B cell (primary cell): ENCODE results near the gene SYT2. TPM values are rescaled to one million over a fixed set of nuclear protein-coding genes. Genes with fewer than 3 reads are reported as not detected.

Experiments used
- ATAC-seq: fragments of 200-7000 bp; cut with Tn5 transposase; one replicate; pipeline ENCODE4 v1.10.0; 2021; ENCODE audit warnings: low read depth, mild to moderate bottlenecking, moderate number of reproducible peaks, moderate library complexity
- CTCF ChIA-PET: fragments of 350-600 bp; sonication (Branson Sonifier 250); formaldehyde crosslinking; loops from one replicate; lab custom pipeline; 2021; ENCODE audit warnings: antibody characterized with exemption, inconsistent platforms; lab: Charles Lee
- POLR2A ChIA-PET: fragments of 350-600 bp; sonication (Branson Sonifier 250); formaldehyde crosslinking; loops from one replicate; lab custom pipeline; 2021; ENCODE audit warnings: antibody characterized with exemption; lab: Charles Lee
- DNase-seq: peaks from one replicate; pipeline ENCODE4 v3.0.0; 2013
- H2AFZ ChIP-seq: 2 replicates; pipeline ENCODE4 v1.6.1; 2012; ENCODE audit warnings: mild to moderate bottlenecking, low read depth, low read length; ENCODE audit not compliant: insufficient read depth, poor library complexity, severe bottlenecking
- H3K27ac ChIP-seq, 2 donors: 1 replicate in 1 of 2; 2 replicates in 1 of 2; pipeline ENCODE4 v1.5.1; 2012 to 2013; ENCODE audit warnings: low read length in 2 of 2, mild to moderate bottlenecking in 2 of 2, moderate library complexity in 1 of 2
- H3K27me3 ChIP-seq, 4 experiments: fragments of 200-600 bp in 1 of 4; sonication (generic) in 1 of 4; replicated peaks in 1 of 4; 1 replicate in 2 of 4; 2 replicates in 2 of 4; pipeline versions ENCODE4 v1.6.1 to v1.7.0; 2013 to 2016; ENCODE audit warnings: low read length in 3 of 4, mild to moderate bottlenecking in 2 of 4, mixed read lengths in 1 of 4, moderate library complexity in 1 of 4; ENCODE audit not compliant: insufficient read depth in 4 of 4, control insufficient read depth in 3 of 4; ENCODE audit errors: control extremely low read depth in 1 of 4
- H3K36me3 ChIP-seq, 2 experiments: replicated peaks in 1 of 2; 1 replicate in 1 of 2; 2 replicates in 1 of 2; pipeline versions ENCODE4 v1.6.1 to v1.7.1; 2013; ENCODE audit warnings: low read length in 1 of 2; ENCODE audit not compliant: insufficient read depth in 2 of 2, control insufficient read depth in 1 of 2; ENCODE audit errors: control extremely low read depth in 1 of 2, extremely low read depth in 1 of 2
- H3K4me1 ChIP-seq, 2 donors: fragments of 200-600 bp in 1 of 2; sonication (generic) in 1 of 2; 1 replicate in 1 of 2; 2 replicates in 1 of 2; pipeline versions ENCODE4 v1.5.1 to v1.6.1; 2013 to 2017; ENCODE audit warnings: low read length in 2 of 2; ENCODE audit not compliant: control insufficient read depth in 2 of 2, insufficient read depth in 2 of 2
- H3K4me2 ChIP-seq: replicated peaks from 2 replicates; pipeline ENCODE3; 2012; ENCODE audit warnings: mild to moderate bottlenecking, low read depth, low read length; ENCODE audit not compliant: poor library complexity, severe bottlenecking
- H3K4me3 ChIP-seq, 5 experiments: fragments of 200-600 bp in 1 of 5; sonication (generic) in 1 of 5; 1 replicate in 3 of 5; 2 replicates in 2 of 5; pipeline versions ENCODE4 v1.5.1 to v1.7.0; 2011 to 2016; ENCODE audit warnings: low read length in 4 of 5, mild to moderate bottlenecking in 4 of 5, low read depth in 2 of 5, control low read depth in 1 of 5, moderate library complexity in 1 of 5; ENCODE audit not compliant: insufficient read depth in 1 of 5; ENCODE audit errors: control extremely low read depth in 1 of 5, extremely low read depth in 1 of 5
- H3K79me2 ChIP-seq: fragments of 200-600 bp; sonication (generic); one replicate; pipeline ENCODE4 v1.6.0; 2016; ENCODE audit warnings: low read length; ENCODE audit not compliant: control insufficient read depth, insufficient read depth
- H3K9ac ChIP-seq: fragments of 200-600 bp; sonication (generic); 2 replicates; pipeline ENCODE4 v1.6.1; 2017; ENCODE audit warnings: mild to moderate bottlenecking, low read length, moderate library complexity
- H3K9me3 ChIP-seq, 3 donors: one replicate each; pipeline versions ENCODE4 v1.6.1 to v1.7.1; 2013; ENCODE audit warnings: low read length in 2 of 3; ENCODE audit not compliant: control insufficient read depth in 2 of 3, insufficient read depth in 1 of 3; ENCODE audit errors: control extremely low read depth in 1 of 3
- H4K20me1 ChIP-seq: 2 replicates; pipeline ENCODE4 v1.6.0; 2012; ENCODE audit warnings: mild to moderate bottlenecking, low read length; ENCODE audit not compliant: insufficient read depth, control insufficient read depth, poor library complexity, severe bottlenecking
- H3K27ac Mint-ChIP-seq: one replicate; pipeline ENCODE4 v1.8.0; 2021; ENCODE audit warnings: mixed read lengths
- H3K27me3 Mint-ChIP-seq: one replicate; pipeline ENCODE4 v1.8.0; 2021; ENCODE audit warnings: mixed read lengths
- H3K4me1 Mint-ChIP-seq: one replicate; pipeline ENCODE4 v1.8.0; 2021; ENCODE audit warnings: mixed read lengths
- H3K4me3 Mint-ChIP-seq: one replicate; pipeline ENCODE4 v1.8.0; 2021; ENCODE audit warnings: mixed read lengths
- H3K9me3 Mint-ChIP-seq: one replicate; pipeline ENCODE4 v1.8.0; 2022; ENCODE audit warnings: mixed read lengths; ENCODE audit not compliant: insufficient read depth
- CTCF ChIP-seq: fragments of 200-600 bp; IDR thresholded peaks from one replicate; pipeline ENCODE4 v1.8.0; 2022; ENCODE audit warnings: antibody characterized with exemption, mild to moderate bottlenecking
- EZH2 ChIP-seq: IDR thresholded peaks from 2 replicates; pipeline ENCODE4 v1.6.1; 2012; ENCODE audit warnings: borderline replicate concordance, low read depth, mild to moderate bottlenecking, moderate library complexity, low read length; ENCODE audit not compliant: insufficient read depth, poor library complexity, severe bottlenecking
- WGBS: methylation state at CpG from one replicate; pipeline ENCODE4 v1.1.5; 2013; ENCODE audit warnings: missing lambda C conversion rate; ENCODE audit not compliant: insufficient coverage; 5-methylcytosine and 5-hydroxymethylcytosine counted together
- intact Hi-C: fragments of 100-400 bp; cut with micrococcal nuclease; formaldehyde crosslinking; loops from one replicate; pipeline ENCODE4 v1.10.0; 2022
- polyA plus RNA-seq: library from polyadenylated mRNA; depleted of rRNA; stranded (reverse); fragments of >200 nt; gene quantifications from 2 replicates; pipeline ENCODE4 v1.2.3, GENCODE V29; 2012
- total RNA-seq, 2 donors: library from RNA; stranded (reverse); fragments of 120-200 nt in 1 of 2; gene quantifications; 1 replicate in 1 of 2; 2 replicates in 1 of 2; pipeline versions ENCODE4 v1.2.3 to v1.2.4, GENCODE V29; 2013 to 2022

The SYT2 gene
- total and polyA plus RNA-seq, 2 donors (not counting 1 experiment from before 2014, with no cell fraction given) = not detected

GRCh38 chr1:202680586-202681352, 29.5 kb downstream of the SYT2 start:
- intact Hi-C loops = no loop called here
- H4K20me1 ChIP-seq = no peaks in the 10 kb centered on the region
- Mint-ChIP-seq H3K9me3 (no peaks in the 10 kb centered on the region), H3K27me3 (peaks cover 58% of the 10 kb centered on the region), H3K4me3 (no peak overlapping the region), H3K27ac (no peak overlapping the region), H3K4me1 (no peaks in the 10 kb centered on the region)
- H3K36me3 ChIP-seq = no peaks in the 10 kb centered on the region
- no peak overlapping the region for H3K27ac ChIP-seq
- no peak overlapping the region for H2AFZ ChIP-seq
- H3K9ac ChIP-seq = no peak overlapping the region
- DNase-seq (no peak), ATAC-seq (no peak)
- peaks cover 0 to 36% (median 9%) of the 10 kb centered on the region in 4 experiments for H3K27me3 ChIP-seq
- peaks cover 0 to 5% (median 3%) of the 10 kb centered on the region in 3 donors for H3K9me3 ChIP-seq
- no peak overlapping the region for H3K4me2 ChIP-seq
- POLR2A ChIA-PET = interaction anchor here (0.6 kb wide), 1 partner anchor 11 kb away, joined by 4 read pairs; no protein-coding TSS in a partner anchor
- no peaks in the 10 kb centered on the region for H3K79me2 ChIP-seq
- H3K4me3 ChIP-seq = no peak overlapping the region
- H3K4me1 ChIP-seq = no peaks in the 10 kb centered on the region
- TF ChIP-seq EZH2 (no peak), CTCF (no peak)
- CTCF ChIA-PET = no interaction called here
- no CpG with 5 or more reads among the region's 2 CpGs for WGBS

GRCh38 chr1:202679406-202680177, 30.7 kb downstream of the SYT2 start:
- H3K4me3 Mint-ChIP-seq = no peak overlapping the region
- H3K27me3 ChIP-seq = peaks cover 0 to 37% (median 9%) of the 10 kb centered on the region in 4 experiments
- H3K4me2 ChIP-seq = no peak overlapping the region
- H2AFZ ChIP-seq = no peak overlapping the region
- no peaks in the 10 kb centered on the region for H3K4me1 ChIP-seq
- peaks cover 0 to 5% (median 3%) of the 10 kb centered on the region in 3 donors for H3K9me3 ChIP-seq
- no peak overlapping the region for H3K27ac Mint-ChIP-seq
- no peaks in the 10 kb centered on the region for H3K36me3 ChIP-seq
- DNase-seq (no peak), ATAC-seq (no peak)
- no peak overlapping the region for H3K9ac ChIP-seq
- ChIA-PET CTCF (no interaction called here), POLR2A (no interaction called here)
- no peaks in the 10 kb centered on the region for H3K9me3 Mint-ChIP-seq
- peaks cover 62% of the 10 kb centered on the region for H3K27me3 Mint-ChIP-seq
- H3K4me3 ChIP-seq = no peak overlapping the region
- no peaks in the 10 kb centered on the region for H4K20me1 ChIP-seq
- no peak overlapping the region for H3K27ac ChIP-seq
- H3K4me1 Mint-ChIP-seq = no peaks in the 10 kb centered on the region
- TF ChIP-seq EZH2 (no peak), CTCF (no peak)
- H3K79me2 ChIP-seq = no peaks in the 10 kb centered on the region
- WGBS = 63% methylated on average over 4 of the region's 4 CpGs
- intact Hi-C loops = no loop called here
